SKM-1 treated with dmso at 0.1 percent for 144 hours (cell line): ENCODE measurements around the gene ICAM2.
"Not testable (repeated sequence)": the region's sequence is repeated elsewhere in the genome, so short reads cannot be mapped to it uniquely, and the experiment has no call there.

Experiments used
- DNase-seq: peaks from one replicate; lab custom pipeline; 2025; ENCODE audit not compliant: unreplicated experiment; lab: John Stamatoyannopoulos, UW

Gene ICAM2

DNA sequence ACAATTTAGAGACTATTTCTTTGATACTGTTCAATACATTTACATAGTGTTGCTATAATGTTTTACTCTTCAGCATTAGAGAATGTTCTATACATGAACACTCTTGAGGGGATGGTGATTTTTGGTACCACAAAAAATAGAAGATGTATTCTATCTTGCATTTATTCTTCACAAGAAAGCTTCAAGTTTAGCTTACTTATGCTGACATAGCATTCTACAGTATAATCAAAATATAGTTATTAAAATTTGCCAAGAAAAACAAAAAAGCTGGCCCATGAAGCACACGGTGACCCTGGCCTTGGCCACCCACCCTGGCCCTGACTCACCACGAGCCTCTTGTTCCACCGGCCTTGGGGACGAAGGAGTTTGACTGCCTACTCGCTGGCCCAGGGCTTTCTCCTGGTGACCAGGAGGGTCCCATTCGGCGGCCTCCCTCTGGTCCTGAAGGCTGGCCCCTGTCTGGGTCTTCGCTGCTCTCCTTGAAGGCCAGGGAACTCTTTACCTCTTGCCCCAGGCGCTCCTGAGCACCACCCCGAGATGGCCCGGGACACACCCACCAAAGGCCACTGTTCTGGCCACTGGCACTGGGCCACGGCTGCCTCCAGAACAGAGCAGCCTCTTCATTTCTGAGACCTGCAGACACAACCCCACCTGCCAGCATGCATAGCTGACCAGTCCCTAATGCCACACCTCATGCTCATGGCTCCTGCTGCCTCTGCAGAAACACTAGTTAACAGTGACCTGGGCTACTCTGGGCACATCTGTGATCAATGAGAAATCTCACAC lies 22.5 kb upstream of the ICAM2 start:
- DNase-seq = no peak

DNA sequence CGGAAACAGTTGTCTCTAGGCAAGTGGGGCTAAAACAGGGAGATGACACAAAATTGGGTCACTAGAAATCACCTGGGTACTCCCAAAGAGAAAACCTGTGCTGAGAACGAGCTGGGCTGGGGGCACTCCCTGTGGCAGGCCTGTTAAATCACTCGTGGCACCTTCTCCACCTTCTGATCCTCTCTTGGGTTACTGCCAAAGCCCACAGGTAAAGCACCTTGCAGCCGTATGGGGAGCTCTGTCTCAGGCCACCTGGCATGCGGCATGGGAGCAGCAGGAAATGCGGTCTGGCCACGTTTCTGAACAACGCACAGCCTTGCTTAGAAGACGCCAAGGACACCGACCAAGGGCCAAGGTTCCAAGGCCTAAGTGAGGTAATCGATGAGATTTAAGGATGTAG lies 21.5 kb upstream of the ICAM2 start:
- DNase-seq = no peak

DNA sequence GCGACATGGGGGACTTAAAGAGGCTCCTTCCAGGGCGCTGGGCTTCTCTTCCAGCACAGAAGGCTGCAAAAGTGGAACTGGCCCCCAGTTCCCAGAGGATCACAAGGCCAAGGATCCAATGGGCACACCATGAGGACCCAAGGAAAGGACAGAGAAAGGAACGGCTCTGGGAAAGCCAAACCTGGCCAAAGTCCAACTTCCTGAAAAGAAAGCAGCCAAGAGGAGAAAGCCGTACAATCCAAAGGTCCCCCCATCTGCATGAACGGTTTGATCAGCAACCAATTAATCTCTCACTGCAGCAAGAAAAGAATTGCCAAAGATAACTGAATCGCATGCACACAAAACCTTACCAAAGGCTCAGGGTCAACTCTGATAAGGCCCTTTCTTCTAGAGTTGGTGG lies 19.8 kb upstream of the ICAM2 start:
- no peak for DNase-seq

DNA sequence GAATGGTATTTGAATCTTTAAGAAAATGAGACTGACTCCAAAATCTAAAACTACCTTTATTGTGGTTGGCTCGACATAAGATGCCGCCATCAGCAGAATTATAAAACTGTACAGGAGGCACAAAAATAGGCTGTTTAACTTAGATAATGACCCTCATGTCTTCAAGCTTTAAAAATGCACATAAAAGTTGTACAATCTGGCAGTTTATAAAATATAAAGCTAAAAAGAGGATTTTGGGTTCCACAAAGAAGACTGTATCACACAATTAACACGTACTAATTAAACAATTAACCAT lies 18.6 kb upstream of the ICAM2 start:
- no peak for DNase-seq

DNA sequence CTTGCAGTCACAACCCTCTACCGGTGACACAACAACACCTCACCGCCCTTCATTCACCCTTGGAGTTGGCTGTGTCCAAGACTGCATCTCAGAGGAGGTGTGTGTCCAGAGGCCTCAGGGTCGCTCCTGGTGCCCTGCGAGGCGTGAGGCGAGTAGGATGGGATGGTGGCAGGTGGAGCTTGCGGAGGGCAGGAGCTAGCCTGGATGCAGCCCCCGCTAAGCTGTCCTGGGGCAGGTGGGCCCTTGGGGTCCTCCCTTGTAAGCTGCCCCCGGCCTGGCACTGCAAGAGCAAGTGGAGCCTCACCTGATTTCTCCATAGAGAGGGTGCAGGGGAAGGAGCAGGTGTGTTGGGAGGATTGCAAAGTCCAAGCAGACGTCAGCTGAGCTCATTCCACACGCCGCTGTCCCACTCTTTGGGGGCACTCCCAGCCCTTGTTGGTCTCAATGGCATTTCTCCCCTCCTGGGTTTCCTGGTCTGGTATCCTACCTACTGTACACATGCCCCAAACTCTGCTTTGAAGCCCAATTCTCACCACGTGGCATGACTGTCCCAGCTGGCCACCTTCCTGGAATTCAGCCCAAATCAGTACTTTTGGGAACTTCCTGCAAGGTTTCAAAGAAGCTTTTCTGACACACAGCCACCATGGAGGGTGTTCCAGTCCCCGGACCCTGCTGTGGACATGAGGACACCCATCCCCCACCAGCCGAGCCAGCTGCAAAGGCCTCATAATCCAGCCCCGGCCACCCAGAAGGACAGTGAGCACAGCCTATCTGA lies 18.1 kb upstream of the ICAM2 start:
- no peak for DNase-seq

DNA sequence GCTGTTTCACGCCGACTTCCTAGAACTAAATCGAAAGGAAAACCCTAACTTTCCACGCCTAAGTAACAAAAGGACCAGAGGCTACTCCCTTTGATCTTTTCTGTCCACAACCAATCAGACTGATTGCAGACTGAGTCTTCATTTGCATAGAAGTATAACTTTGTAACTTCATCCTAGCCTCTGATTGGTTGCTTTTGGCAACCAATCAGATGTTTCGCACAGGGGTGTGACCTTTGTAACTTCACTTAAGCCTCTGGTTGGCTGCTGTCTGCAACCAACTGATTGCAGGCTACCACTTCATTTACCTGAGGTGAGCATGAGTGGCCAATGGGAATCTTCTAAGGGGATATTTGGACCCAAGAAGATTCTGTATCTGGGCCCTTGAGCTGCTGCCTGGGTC lies 17.4 kb upstream of the ICAM2 start:
- no peak for DNase-seq

DNA sequence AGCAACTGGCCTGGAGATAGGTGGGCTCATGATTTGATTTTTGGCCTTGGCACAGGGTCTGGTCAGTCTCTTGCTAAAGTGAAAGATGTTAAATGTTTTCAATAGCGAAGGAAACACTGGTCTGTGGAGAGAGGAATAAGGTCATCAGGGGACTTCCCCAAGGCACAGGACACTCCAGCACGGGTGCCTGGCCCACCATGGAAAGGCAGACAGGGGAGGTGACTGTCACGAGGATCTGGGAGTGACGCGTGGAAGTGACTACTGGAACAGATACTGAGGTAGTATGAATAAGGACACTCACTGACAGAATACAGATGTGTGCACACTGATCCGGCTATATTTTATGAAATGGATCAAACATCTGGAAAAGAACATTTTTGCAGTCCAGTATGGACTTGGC lies 16.7 kb upstream of the ICAM2 start:
- DNase-seq = no peak

DNA sequence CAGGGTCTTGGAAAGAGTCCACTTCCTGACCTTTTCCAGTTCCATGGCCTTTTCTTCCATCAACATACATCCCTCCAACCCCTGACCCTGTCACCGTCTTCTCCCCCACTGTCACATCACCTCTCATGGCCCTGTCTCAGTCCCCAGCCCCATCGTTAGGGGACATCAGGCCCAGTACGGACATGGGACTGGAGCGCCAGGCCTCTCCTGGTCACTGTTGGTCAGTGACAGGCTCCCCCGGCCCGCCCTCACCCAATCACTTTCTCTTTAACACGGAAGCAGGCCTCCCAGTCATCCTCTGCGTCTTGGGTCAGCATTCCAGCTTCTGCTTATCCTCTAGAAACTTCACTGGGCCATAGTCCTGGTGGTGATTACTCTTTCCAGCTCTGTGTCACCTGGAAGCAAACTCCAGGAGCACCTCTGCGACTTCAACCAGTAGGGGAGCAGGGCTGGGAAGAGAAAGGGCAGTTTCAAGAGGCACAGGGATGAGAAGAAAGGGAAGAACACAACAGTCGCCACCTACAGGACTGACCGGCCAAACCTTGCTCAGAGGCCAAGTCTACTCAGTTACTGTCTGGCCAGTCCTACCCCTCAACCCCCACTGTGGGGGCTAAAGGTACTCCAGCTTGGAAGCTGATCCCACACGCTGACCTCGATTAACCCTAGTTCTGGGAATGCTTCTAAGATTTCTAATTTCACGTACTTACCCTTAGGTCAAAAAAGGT lies 15.9 kb upstream of the ICAM2 start:
- no peak for DNase-seq

DNA sequence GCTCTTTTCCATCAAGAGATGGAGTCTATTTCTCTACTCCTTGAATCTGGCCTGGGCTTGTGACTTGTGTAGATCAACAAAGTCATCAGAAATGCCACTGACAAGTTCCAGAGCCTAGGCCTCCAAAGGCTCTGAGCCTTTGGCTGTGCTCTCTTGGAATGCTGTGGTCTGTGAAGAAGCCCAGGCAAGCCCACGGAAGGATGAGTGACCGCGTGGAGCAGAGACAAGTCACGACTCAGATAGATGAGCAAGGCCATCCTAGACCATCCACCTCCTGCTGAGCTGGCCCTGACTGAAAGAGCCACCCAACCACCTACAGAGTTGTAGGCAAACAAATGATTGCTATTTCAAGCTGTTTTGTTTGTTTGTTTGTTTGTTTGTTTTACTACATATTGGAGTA lies 11.6 kb upstream of the ICAM2 start:
- no peak for DNase-seq

DNA sequence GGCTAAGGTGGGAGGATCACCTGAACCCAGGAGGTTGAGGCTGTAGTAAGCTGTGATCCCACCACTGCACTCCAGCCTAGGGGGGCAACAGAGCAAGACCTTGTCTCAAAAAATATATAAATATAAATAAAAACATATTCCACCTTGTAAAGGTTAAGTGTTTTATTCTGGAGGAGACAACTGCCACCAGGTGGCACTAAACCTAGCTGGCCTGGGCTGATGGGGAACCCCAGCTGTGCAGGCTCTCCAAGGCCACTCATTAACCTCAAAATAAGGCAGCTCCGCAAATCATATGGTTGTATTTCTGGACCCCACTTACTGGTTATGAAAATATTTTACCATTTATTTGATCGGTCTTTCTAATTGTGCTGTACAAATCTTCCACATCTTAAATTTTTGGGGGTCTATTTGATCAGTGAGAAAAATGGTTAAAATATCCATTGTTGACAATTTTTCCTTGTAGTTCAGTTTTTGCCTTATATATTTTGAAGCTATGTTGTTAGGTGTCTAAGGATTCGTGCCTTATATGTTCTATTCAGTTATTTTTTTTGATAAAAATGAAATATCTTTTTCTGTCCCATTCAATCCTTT lies 8.5 kb upstream of the ICAM2 start:
- DNase-seq = peak; percentile 51

DNA sequence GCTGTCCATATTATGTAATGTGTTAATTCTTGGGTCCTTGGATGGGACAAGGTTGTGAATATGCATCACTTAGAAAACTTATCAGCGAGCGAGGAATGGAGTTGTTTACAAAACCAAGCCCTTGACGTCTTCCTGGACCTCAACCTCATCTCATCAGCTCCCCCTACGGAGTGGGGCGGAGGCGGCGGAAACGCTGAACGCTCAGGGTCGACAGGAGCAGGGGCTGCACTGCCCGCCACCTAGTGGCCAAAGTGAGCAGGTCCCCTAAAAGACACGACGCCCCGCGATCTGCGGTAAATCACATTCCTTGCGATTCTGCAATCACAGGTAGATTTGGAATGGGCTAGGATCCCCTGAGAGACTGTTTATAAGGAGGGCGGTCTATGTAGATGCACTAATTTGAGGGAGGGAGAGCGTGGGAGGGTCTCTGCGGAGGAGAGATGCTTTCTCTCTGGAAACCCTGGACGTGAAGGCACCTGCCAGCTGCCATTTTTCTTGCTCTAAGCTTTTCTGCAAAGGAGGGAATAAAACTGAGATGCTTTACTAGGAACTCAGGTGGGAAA lies 5.4 kb upstream of the ICAM2 start:
- peak; percentile 75 for DNase-seq

DNA sequence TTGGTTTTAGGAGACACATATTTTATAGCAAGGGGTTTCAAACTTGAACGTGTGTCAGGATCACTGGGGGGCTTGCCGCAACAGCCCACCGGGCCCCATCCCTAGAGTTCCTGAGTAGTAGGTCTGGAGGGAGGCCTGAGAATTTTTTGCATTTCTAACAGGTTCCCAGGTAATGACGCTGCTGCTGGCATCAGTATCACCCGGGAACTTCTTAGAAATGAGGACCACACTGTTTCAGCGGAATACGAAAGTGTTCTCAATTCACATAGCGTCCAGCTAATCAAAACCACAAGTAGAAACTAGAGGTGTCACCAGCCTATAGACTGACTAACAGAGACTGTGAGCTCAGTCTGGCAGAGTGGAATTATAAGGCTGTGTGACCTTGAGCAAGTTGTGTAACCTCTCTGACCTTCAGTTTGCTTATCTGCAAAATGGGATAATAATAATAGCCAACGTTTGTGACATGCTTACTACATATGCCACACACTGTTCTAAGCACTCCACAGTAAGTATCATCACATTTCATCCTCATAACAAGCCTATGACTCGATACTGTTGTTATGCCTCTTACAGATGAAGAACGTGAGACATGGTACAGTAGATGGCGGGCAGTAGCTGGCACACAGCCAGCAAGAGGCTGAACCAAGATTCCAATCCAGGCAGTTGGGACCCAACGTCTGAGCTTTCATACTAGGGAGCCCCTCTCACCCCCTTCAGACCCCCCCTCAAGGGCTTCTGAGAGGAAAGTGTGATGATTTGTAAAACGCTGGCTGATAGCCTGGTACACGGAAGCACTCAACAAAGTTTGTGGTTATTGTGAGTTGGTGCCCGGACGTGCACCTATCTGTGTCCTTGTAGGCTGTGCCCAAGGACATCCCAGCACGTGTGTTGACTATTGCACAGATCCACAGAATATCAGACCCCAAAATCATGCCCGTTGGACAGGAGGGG lies 4.6 kb upstream of the ICAM2 start:
- DNase-seq = no peak

DNA sequence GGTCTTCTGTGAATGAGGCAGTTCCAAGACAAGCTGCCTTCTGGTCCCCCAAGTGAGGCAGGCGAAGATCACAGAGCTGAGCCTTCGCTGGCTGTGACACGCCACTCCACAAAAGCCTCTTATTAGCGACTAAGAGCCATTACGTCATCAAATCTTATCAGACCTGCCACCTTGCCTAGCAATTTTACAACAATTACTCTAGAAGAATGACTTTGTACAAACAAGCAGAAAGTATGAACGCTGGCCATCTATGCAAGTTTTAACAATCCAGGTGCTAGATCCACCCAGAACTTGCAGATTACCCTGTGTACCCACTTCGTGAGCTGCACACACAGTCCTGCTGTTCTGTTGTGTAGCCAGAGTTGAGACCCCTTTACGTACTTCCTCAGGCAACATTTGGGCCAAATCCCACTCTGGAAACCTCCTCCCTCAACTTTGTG lies 3.8 kb upstream of the ICAM2 start:
- no peak for DNase-seq

DNA sequence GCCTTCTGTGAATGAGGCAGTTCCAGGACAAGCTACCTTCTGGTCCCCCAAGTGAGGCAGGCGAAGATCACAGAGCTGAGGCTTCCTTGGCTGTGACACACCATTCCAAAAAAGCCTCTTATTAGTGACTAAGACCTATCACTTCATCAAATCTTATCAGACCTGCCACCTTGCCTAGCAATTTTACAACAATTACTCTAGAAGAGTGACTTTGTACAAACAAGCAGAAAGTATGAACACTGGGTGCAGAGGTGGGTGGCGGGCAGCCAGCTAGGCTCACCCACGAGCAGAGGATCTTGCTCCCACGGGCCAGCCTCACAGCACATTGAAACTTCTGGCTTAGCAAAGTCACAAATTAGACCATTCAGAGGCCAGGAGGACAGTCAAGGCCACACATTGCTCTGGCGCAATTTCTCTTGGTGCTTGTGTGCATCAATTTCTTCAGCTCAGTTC lies 2.2 kb upstream of the ICAM2 start:
- no peak for DNase-seq

DNA sequence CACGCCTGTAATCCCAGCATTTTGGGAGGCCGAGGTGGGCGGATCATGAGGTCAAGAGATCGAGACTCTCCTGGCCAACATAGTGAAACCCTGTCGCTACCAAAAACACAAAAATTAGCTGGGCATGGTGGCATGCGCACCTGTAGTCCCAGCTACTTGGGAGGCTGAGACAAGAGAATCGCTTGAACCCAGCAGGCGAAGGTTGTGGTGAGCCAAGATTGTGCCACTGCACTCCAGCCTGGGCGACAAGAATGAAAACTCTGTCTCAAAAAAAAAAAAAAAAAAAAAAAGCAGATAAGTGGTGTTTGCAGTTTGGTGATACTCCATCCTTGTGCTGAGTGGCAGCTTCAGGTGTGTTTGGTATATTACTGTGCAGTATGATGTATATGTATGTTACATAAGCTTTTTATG lies 877 bp downstream of the ICAM2 start:
- DNase-seq = not testable (repeated sequence)

DNA sequence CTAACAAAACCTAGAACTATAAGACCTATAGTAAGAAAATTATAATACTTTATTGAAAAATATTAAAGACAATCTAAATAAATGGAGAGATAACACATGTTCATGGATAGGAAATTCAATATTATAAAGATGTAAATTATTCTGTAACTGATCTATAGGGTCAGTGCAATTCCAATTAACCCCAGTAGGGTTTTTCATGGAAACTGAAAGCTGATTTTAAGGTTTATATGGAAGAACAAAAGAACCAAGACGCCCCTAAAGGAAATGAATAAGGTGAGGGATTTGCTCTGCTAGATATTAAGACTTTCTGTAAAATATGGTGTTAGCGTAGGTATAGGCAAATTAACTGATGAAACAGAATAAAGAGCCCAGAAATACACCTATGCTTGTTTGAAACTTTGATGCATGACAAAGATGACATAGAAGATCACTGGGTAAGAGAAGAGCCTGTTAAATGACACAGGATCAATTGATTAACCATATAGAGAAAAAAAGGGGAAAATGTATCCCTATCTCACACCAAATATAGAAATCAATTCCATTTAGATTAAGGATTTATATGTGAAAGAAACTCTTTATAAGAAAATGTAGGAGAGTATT lies 3.0 kb downstream of the ICAM2 start:
- DNase-seq = no peak

DNA sequence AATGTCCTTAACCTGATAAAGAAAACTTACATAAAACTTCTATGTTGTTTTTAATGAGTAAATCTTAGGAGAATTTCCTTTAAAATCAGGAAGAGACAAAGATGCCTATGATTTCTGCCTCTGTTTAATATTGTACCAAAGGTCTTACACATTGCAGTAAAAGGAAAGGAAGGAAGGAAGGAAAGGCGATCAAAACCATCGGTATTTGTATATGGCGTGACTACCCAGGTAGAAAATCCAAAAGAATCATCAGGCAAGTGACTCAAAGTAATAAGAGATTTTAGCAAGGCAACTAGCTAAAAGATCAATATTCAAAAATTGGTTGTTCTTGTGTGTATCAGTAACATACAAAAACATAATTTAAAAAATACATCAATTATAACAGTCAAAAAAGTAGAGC lies 3.5 kb downstream of the ICAM2 start:
- no peak for DNase-seq

DNA sequence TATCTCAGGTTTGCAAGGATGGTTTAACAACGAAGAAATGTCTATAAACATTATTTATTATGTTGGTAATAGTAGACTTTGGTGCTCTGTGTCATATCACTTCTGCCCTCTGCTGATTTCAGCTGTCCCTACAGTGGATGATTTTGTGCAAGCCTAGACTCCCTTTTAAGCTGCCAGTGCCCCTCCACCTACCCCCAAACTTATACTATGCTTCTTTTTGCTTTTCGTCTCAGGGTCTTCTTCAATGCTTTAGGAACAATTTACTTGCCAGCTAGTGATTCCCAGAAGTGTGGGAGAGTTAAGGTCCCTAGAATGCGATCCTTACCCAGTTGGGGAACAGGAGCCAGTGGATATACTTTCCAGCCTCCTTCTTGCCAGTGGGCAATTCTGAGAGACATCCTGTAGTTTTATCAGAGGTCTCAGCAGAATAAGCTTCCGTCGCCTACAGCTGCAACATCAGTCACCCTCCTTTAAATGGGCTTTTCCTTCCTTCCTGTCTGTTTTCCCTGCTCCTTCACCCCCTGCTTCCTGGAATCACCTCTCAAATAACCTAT lies 4.1 kb downstream of the ICAM2 start:
- no peak for DNase-seq

DNA sequence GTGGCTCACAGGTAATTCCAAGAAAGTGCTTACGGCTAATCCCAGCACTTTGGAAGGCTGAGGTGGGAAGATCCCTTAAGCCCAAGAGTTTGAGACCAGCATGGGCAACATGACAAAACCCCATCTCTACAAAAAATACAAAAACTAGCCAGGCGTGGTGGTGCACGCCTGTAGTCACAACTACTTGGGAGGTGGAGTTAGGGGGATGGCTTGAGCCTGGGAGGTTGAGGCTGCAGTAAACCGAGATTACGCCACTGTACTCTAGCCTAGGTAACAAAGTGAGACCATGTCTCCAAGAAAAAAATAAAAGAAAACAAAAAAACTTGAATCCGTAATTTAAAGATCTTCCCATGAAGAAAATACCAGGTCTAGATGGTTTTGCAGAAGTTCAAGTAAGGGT lies 5.0 kb downstream of the ICAM2 start:
- DNase-seq = no peak
